OCI-LY1 (cell line): ENCODE data around the gene ZNF610.

Experiments
- CTCF ChIP-seq: fragments of 200-600 bp; sonication (generic), shearing (Covaris generic); IDR thresholded peaks from 2 replicates; pipeline ENCODE4 v1.5.1; 2017; ENCODE audit warnings: mild to moderate bottlenecking, antibody characterized with exemption, low read length, moderate library complexity, mixed read lengths
- EZH2 ChIP-seq: fragments of 200-600 bp; sonication (generic), shearing (Covaris generic); IDR thresholded peaks from 2 replicates; pipeline ENCODE4 v1.8.0; 2017; ENCODE audit warnings: borderline replicate concordance, mixed run types, mild to moderate bottlenecking, antibody characterized with exemption, low read length, moderate library complexity, mixed read lengths

DNA sequence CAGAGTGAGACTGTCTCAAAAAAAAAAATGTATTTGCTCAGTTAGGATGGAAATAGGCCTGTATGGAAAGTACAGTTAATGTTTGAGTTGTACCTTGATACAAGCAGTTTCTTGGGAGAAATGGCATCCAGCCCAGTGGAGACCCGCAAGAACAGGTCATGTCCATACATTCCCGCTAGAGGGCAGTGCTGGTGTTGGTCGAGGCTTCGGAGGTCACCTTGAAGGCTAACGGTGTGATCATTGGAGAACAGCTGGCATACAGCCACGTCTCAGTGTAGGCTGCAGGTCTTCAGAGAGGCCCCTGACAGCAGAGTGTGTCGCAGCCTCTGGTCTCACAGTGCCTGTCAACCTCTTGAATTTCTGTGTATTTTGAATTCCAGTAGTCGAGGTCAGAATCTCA is 7.5 kb downstream of the ZNF610 start:
- peak; percentile 70 for TF ChIP-seq CTCF
- TF ChIP-seq EZH2, result no peak
